Tibial artery (tissue), 4 donors: ENCODE measurements around the gene KLK12.

Experiments
- DNase-seq, 2 donors: peaks; one replicate each; pipeline ENCODE4 v3.0.0-alpha.2; 2019
- H3K27ac ChIP-seq, 2 donors: fragments of 200-600 bp; sonication (generic) in 1 of 2; 1 replicate in 1 of 2; 2 replicates in 1 of 2; pipeline ENCODE4 v1.5.1; 2018 to 2019; ENCODE audit warnings: mild to moderate bottlenecking in 1 of 2
- H3K27me3 ChIP-seq, 2 donors: fragments of 200-600 bp; sonication (generic) in 1 of 2; one replicate each; pipeline versions ENCODE4 v1.5.1 to v1.6.0; 2016 to 2019
- H3K36me3 ChIP-seq, 3 donors: fragments of 200-600 bp; sonication (generic) in 2 of 3; one replicate each; pipeline ENCODE4 v1.5.1; 2016 to 2019; ENCODE audit warnings: mild to moderate bottlenecking in 2 of 3
- H3K4me1 ChIP-seq, 4 donors: fragments of 200-600 bp; sonication (generic) in 2 of 4; 1 replicate in 3 of 4; 2 replicates in 1 of 4; pipeline ENCODE4 v1.5.1; 2016 to 2019
- H3K4me3 ChIP-seq, 2 donors: fragments of 200-600 bp; sonication (generic) in 1 of 2; 1 replicate in 1 of 2; 2 replicates in 1 of 2; pipeline ENCODE4 v1.5.1; 2018 to 2019; ENCODE audit warnings: mild to moderate bottlenecking in 2 of 2
- H3K9me3 ChIP-seq, 3 donors: fragments of 200-600 bp; sonication (generic) in 1 of 3; one replicate each; pipeline ENCODE4 v1.5.1; 2016 to 2019
- CTCF ChIP-seq, 2 experiments: fragments of 200-600 bp in 1 of 2; fragments of 450-650 bp in 1 of 2; IDR thresholded peaks; one replicate each; pipeline ENCODE4 v1.5.1; 2017 to 2019; ENCODE audit warnings: antibody characterized with exemption in 2 of 2, mild to moderate bottlenecking in 1 of 2, moderate library complexity in 1 of 2
- intact Hi-C: fragments of 100-400 bp; cut with DNase I; formaldehyde crosslinking; loops from one replicate; pipeline ENCODE4 v1.15.0; 2023; ENCODE audit warnings: low total_unique reads

Gene KLK12

GRCh38 chr19:51071095-51071405 lies 36.2 kb upstream of the KLK12 start:
- no peak for DNase-seq
- TF ChIP-seq CTCF (IDR thresholded peaks at IDR 0.05) = no peak

GRCh38 chr19:51070334-51071094 lies 35.7 kb upstream of the KLK12 start:
- no peak for DNase-seq
- no peak for TF ChIP-seq CTCF (IDR thresholded peaks at IDR 0.05)
- Histone ChIP-seq H3K27me3 (peaks cover 0 to 10% of the 10 kb centered on the region in 2 donors), H3K27ac (no peak overlapping the region), H3K4me1 (no peaks in the 10 kb centered on the region), H3K4me3 (no peak overlapping the region), H3K36me3 (peaks cover 0 to 3% (median 0%) of the 10 kb centered on the region in 3 donors), H3K9me3 (peaks cover 0 to 17% (median 5%) of the 10 kb centered on the region in 3 donors)
- intact Hi-C loops = no loop called here

More at GRCh38 chr19:51071095-51071405, 36.2 kb upstream of the KLK12 start:
- Histone ChIP-seq H3K27ac (no peak overlapping the region), H3K4me1 (no peaks in the 10 kb centered on the region), H3K9me3 (peaks cover 0 to 17% (median 5%) of the 10 kb centered on the region in 3 donors), H3K27me3 (peaks cover 0 to 6% of the 10 kb centered on the region in 2 donors), H3K4me3 (no peak overlapping the region), H3K36me3 (peaks cover 0 to 3% (median 0%) of the 10 kb centered on the region in 3 donors)
- intact Hi-C loops = no loop called here

GRCh38 chr19:51066393-51067186 lies 31.8 kb upstream of the KLK12 start:
- intact Hi-C loops = no loop called here
- Histone ChIP-seq H3K27ac (no peak overlapping the region), H3K27me3 (peaks cover 0 to 32% of the 10 kb centered on the region in 2 donors)

GRCh38 chr19:51065221-51065960 lies 30.6 kb upstream of the KLK12 start:
- no peak overlapping the region for H3K4me3 ChIP-seq
- H3K27me3 ChIP-seq = peaks cover 0 to 32% of the 10 kb centered on the region in 2 donors
- no peak overlapping the region for H3K27ac ChIP-seq
- DNase-seq = no peak
- no peak for TF ChIP-seq CTCF (IDR thresholded peaks at IDR 0.05)
- H3K9me3 ChIP-seq = no peaks in the 10 kb centered on the region
- intact Hi-C loops = no loop called here
- no peaks in the 10 kb centered on the region for H3K4me1 ChIP-seq
- no peaks in the 10 kb centered on the region for H3K36me3 ChIP-seq

More at GRCh38 chr19:51066393-51067186, 31.8 kb upstream of the KLK12 start:
- no peak overlapping the region for H3K4me3 ChIP-seq
- no peak for TF ChIP-seq CTCF (IDR thresholded peaks at IDR 0.05)
- DNase-seq = no peak
- H3K4me1 ChIP-seq = no peaks in the 10 kb centered on the region
- no peaks in the 10 kb centered on the region for H3K9me3 ChIP-seq
- H3K36me3 ChIP-seq = no peaks in the 10 kb centered on the region

- DNase-seq = no peak
- Histone ChIP-seq H3K4me1 (no peaks in the 10 kb centered on the region), H3K27ac (no peak within 1 kb of the TSS)
Observed at GRCh38 chr19:51064534-51065220, 29.9 kb upstream of the KLK12 start, which contains the start of gene KLK13. TSS of gene KLK13 (minus strand) at chr19:51065092. CDS start at chr19:51065067, 25 bp downstream.

More at GRCh38 chr19:51064534-51065220, 29.9 kb upstream of the KLK12 start, which contains the start of gene KLK13:
- no peaks in the 10 kb centered on the region for H3K9me3 ChIP-seq
- TF ChIP-seq CTCF (IDR thresholded peaks at IDR 0.05) = no peak
- intact Hi-C loops = no loop called here
- no peaks in the 10 kb centered on the region for H3K36me3 ChIP-seq
- H3K27me3 ChIP-seq = peaks cover 0 to 32% of the 10 kb centered on the region in 2 donors
- H3K4me3 ChIP-seq = no peak within 1 kb of the TSS
